Measurements from ENCODE around the gene MAPK12.

MAPK12 gene

GRCh38 chr22:50220603-50221409, 40.7 kb downstream of the MAPK12 start:
- peaks cover 82% of the 10 kb centered on the region; the same call in 1 of the 2 replicates for H3K36me3 ChIP-seq (ENCODE audit: insufficient read depth, low read length)
- TF ChIP-seq EZH2phosphoT487 (IDR thresholded peaks at IDR 0.05; ENCODE audit: borderline replicate concordance): no peak
- TF ChIP-seq, protein P1, sequence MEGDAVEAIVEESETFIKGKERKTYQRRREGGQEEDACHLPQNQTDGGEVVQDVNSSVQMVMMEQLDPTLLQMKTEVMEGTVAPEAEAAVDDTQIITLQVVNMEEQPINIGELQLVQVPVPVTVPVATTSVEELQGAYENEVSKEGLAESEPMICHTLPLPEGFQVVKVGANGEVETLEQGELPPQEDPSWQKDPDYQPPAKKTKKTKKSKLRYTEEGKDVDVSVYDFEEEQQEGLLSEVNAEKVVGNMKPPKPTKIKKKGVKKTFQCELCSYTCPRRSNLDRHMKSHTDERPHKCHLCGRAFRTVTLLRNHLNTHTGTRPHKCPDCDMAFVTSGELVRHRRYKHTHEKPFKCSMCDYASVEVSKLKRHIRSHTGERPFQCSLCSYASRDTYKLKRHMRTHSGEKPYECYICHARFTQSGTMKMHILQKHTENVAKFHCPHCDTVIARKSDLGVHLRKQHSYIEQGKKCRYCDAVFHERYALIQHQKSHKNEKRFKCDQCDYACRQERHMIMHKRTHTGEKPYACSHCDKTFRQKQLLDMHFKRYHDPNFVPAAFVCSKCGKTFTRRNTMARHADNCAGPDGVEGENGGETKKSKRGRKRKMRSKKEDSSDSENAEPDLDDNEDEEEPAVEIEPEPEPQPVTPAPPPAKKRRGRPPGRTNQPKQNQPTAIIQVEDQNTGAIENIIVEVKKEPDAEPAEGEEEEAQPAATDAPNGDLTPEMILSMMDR (conservative IDR thresholded peaks at IDR 0.05; ENCODE audit: low read length): no peak
- H4K20me1 ChIP-seq (ENCODE audit: insufficient read depth, low read length, poor library complexity, severe bottlenecking): no peaks in the 10 kb centered on the region

GRCh38 chr22:50219800-50220602, 41.5 kb downstream of the MAPK12 start:
- Histone ChIP-seq H3K4me3 (ENCODE audit: low read length, poor library complexity, severe bottlenecking) (no peak overlapping the region), H3K36me3 (ENCODE audit: insufficient read depth, low read length) (peaks cover 78% of the 10 kb centered on the region; the same call in 1 of the 2 replicates), H3K79me2 (ENCODE audit: insufficient read depth, low read length) (no peaks in the 10 kb centered on the region), H3K27me3 (ENCODE audit: insufficient read depth, low read length, poor library complexity, severe bottlenecking) (no peaks in the 10 kb centered on the region), H3K4me2 (ENCODE audit: low read depth, low read length, poor library complexity, severe bottlenecking) (no peak overlapping the region), H3K9me2 (replicated peaks; ENCODE audit: low read depth, low read length) (no peaks in the 10 kb centered on the region), H3K4me1 (ENCODE audit: insufficient read depth, low read length, poor library complexity, severe bottlenecking) (no peaks in the 10 kb centered on the region), H3K9me3 (ENCODE audit: insufficient read depth, low read depth, low read length) (no peaks in the 10 kb centered on the region), H2AFZ (ENCODE audit: low read length) (no peak overlapping the region), H4K20me1 (ENCODE audit: insufficient read depth, low read length, poor library complexity, severe bottlenecking) (no peaks in the 10 kb centered on the region), H3F3A (ENCODE audit: low read depth) (no peaks in the 10 kb centered on the region), H3K9ac (ENCODE audit: low read depth, low read length, poor library complexity, severe bottlenecking) (no peak overlapping the region)
- TF ChIP-seq EZH2phosphoT487 (IDR thresholded peaks at IDR 0.05; ENCODE audit: borderline replicate concordance): no peak
- TF ChIP-seq, protein P1 (conservative IDR thresholded peaks at IDR 0.05; ENCODE audit: low read length): no peak

More at GRCh38 chr22:50220603-50221409, 40.7 kb downstream of the MAPK12 start:
- no peaks in the 10 kb centered on the region for H3K79me2 ChIP-seq (ENCODE audit: insufficient read depth, low read length)
- no peaks in the 10 kb centered on the region for H3K4me1 ChIP-seq (ENCODE audit: insufficient read depth, low read length, poor library complexity, severe bottlenecking)
- H3K4me3 ChIP-seq (ENCODE audit: low read length, poor library complexity, severe bottlenecking): no peak overlapping the region
- no peak overlapping the region for H3K4me2 ChIP-seq (ENCODE audit: low read depth, low read length, poor library complexity, severe bottlenecking)
- H3K27me3 ChIP-seq (ENCODE audit: insufficient read depth, low read length, poor library complexity, severe bottlenecking): no peaks in the 10 kb centered on the region
- no peaks in the 10 kb centered on the region for H3K9me3 ChIP-seq (ENCODE audit: insufficient read depth, low read depth, low read length)
- no peaks in the 10 kb centered on the region for H3K9me2 ChIP-seq (replicated peaks; ENCODE audit: low read depth, low read length)
- no peaks in the 10 kb centered on the region for H3F3A ChIP-seq (ENCODE audit: low read depth)
- no peak overlapping the region for H2AFZ ChIP-seq (ENCODE audit: low read length)
- H3K9ac ChIP-seq (ENCODE audit: low read depth, low read length, poor library complexity, severe bottlenecking): no peak overlapping the region

DNA sequence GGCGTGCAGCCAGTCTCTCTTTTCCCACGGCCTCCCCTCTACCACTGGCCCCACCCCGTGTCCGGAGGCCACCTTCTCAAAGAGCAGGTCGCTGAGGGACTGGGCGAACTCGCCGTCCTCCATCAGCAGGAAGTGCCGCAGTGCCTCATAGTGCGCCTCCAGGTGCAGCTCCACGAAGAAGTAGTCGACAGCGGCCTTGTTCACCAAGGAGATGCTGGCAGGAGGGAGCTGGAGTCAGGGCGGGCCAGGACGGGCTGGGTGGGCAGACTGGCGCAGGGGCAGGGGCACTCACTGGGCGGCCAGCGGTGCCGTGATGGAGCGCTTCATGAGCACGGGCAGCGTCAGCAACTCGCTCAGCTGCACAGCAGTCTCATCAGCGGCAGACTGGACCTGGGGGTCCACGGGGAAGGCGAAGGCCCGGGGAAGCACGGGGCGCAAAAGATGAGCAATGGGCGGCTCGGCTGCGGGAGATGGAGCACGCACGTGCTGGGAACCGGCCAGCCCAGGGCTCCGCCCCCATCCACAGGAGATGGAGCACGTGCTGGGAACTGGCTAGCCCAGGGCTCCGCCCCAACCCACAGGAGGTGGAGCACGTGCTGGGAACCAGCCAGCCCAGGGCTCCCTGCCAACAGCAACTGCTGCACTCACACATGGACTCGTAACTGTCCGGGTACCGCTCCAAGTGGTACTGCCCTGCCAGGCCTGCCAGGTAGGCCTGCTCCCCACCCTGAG, 42.3 kb downstream of the MAPK12 start:
- Histone ChIP-seq H3K4me3 (ENCODE audit: low read length, poor library complexity, severe bottlenecking) (no peak overlapping the region), H3K4me1 (ENCODE audit: insufficient read depth, low read length, poor library complexity, severe bottlenecking) (no peaks in the 10 kb centered on the region), H3K4me2 (ENCODE audit: low read depth, low read length, poor library complexity, severe bottlenecking) (no peak overlapping the region), H3K79me2 (ENCODE audit: insufficient read depth, low read length) (no peaks in the 10 kb centered on the region), H3F3A (ENCODE audit: low read depth) (no peaks in the 10 kb centered on the region), H3K36me3 (ENCODE audit: insufficient read depth, low read length) (peaks cover 75% of the 10 kb centered on the region; the same call in 1 of the 2 replicates), H3K27me3 (ENCODE audit: insufficient read depth, low read length, poor library complexity, severe bottlenecking) (no peaks in the 10 kb centered on the region), H2AFZ (ENCODE audit: low read length) (no peak overlapping the region), H3K9ac (ENCODE audit: low read depth, low read length, poor library complexity, severe bottlenecking) (no peak overlapping the region), H3K9me3 (ENCODE audit: insufficient read depth, low read depth, low read length) (no peaks in the 10 kb centered on the region), H3K9me2 (replicated peaks; ENCODE audit: low read depth, low read length) (no peaks in the 10 kb centered on the region), H4K20me1 (ENCODE audit: insufficient read depth, low read length, poor library complexity, severe bottlenecking) (no peaks in the 10 kb centered on the region)
- no peak for TF ChIP-seq EZH2phosphoT487 (IDR thresholded peaks at IDR 0.05; ENCODE audit: borderline replicate concordance)
- TF ChIP-seq, protein P1 (conservative IDR thresholded peaks at IDR 0.05; ENCODE audit: low read length): no peak
